Uterus (tissue), 4 donors: ENCODE measurements around the gene RANBP3. TPM values are rescaled to one million over a fixed set of nuclear protein-coding genes. Genes with fewer than 3 reads are reported as not detected.

Experiments
- DNase-seq, 2 donors: peaks; one replicate each; pipeline ENCODE4 v3.0.0-alpha.2; 2019 to 2020
- H3K27ac ChIP-seq, 2 donors: fragments of 200-600 bp; sonication (generic); 1 replicate in 1 of 2; 2 replicates in 1 of 2; pipeline ENCODE4 v1.5.1; 2016 to 2018
- H3K27me3 ChIP-seq, 2 donors: fragments of 200-600 bp; sonication (generic); one replicate each; pipeline ENCODE4 v1.5.1; 2018 to 2019; ENCODE audit warnings: control low read depth in 1 of 2
- H3K36me3 ChIP-seq, 2 donors: fragments of 200-600 bp; sonication (generic); one replicate each; pipeline ENCODE4 v1.5.1; 2019; ENCODE audit warnings: control low read depth in 1 of 2
- H3K4me1 ChIP-seq, 2 donors: fragments of 200-600 bp; sonication (generic); one replicate each; pipeline ENCODE4 v1.5.1; 2018 to 2019; ENCODE audit warnings: control low read depth in 1 of 2
- H3K4me3 ChIP-seq, 2 donors: fragments of 200-600 bp; sonication (generic); 1 replicate in 1 of 2; 2 replicates in 1 of 2; pipeline ENCODE4 v1.5.1; 2018 to 2019; ENCODE audit warnings: mild to moderate bottlenecking in 1 of 2
- H3K9me3 ChIP-seq, 2 donors: fragments of 200-600 bp; sonication (generic); one replicate each; pipeline ENCODE4 v1.5.1; 2019; ENCODE audit warnings: control low read depth in 1 of 2
- CTCF ChIP-seq, 4 experiments: fragments of 200-600 bp in 2 of 4; fragments of 450-650 bp in 2 of 4; sonication (generic) in 2 of 4; IDR thresholded peaks; one replicate each; pipeline ENCODE4 v1.5.1; 2016 to 2019; ENCODE audit warnings: antibody characterized with exemption in 4 of 4, mild to moderate bottlenecking in 2 of 4, moderate library complexity in 1 of 4
- POLR2A ChIP-seq, 2 donors: fragments of 450-650 bp; IDR thresholded peaks; one replicate each; pipeline ENCODE4 v1.6.1; 2016; ENCODE audit warnings: antibody characterized with exemption in 2 of 2, mild to moderate bottlenecking in 1 of 2, moderate library complexity in 1 of 2
- intact Hi-C: fragments of 100-400 bp; cut with DNase I; formaldehyde crosslinking; loops from one replicate; pipeline ENCODE4 v1.15.1; 2023; ENCODE audit warnings: low total_unique reads
- total RNA-seq, 4 donors: library from RNA; depleted of rRNA in 3 of 4; stranded (reverse); fragments of >200 nt in 3 of 4; gene quantifications; one replicate each; pipeline versions ENCODE4 v1.1.0 to v1.2.4, GENCODE V29; 2014 to 2023
- donor health status: DM: yes; HTN: yes; CAD: no.

RANBP3 gene
- total RNA-seq, 4 donors from 2014 or later: 40.9 to 98.1 (median 48.5) TPM

GRCh38 chr19:5896365-5897076 is 81.4 kb downstream of the RANBP3 start:
- Histone ChIP-seq H3K27ac (no peak overlapping the region), H3K36me3 (no peaks in the 10 kb centered on the region), H3K4me3 (no peak overlapping the region), H3K4me1 (peaks cover 0 to 7% of the 10 kb centered on the region in 2 donors), H3K27me3 (no peaks in the 10 kb centered on the region), H3K9me3 (no peaks in the 10 kb centered on the region)
- intact Hi-C loops: no loop called here
- TF ChIP-seq POLR2A (IDR thresholded peaks at IDR 0.05): no peak
- no peak for TF ChIP-seq CTCF (IDR thresholded peaks at IDR 0.05)
- DNase-seq: no peak

GRCh38 chr19:5895890-5896289 is 82.0 kb downstream of the RANBP3 start:
- Histone ChIP-seq H3K36me3 (no peaks in the 10 kb centered on the region), H3K4me3 (no peak overlapping the region), H3K4me1 (peaks cover 0 to 7% of the 10 kb centered on the region in 2 donors), H3K9me3 (no peaks in the 10 kb centered on the region), H3K27me3 (no peaks in the 10 kb centered on the region), H3K27ac (no peak overlapping the region)
- TF ChIP-seq POLR2A (IDR thresholded peaks at IDR 0.05): no peak
- TF ChIP-seq CTCF (IDR thresholded peaks at IDR 0.05): no peak
- intact Hi-C loops: no loop called here
- DNase-seq: no peak

GRCh38 chr19:5895409-5895808 is 82.5 kb downstream of the RANBP3 start:
- H3K27me3 ChIP-seq: no peaks in the 10 kb centered on the region
- no peaks in the 10 kb centered on the region for H3K36me3 ChIP-seq
- TF ChIP-seq CTCF (IDR thresholded peaks at IDR 0.05) (no peak), POLR2A (IDR thresholded peaks at IDR 0.05) (no peak)
- no peaks in the 10 kb centered on the region for H3K9me3 ChIP-seq
- DNase-seq: no peak
- intact Hi-C loops: no loop called here
- no peak overlapping the region for H3K27ac ChIP-seq
- no peak overlapping the region for H3K4me3 ChIP-seq
- peaks cover 0 to 7% of the 10 kb centered on the region in 2 donors for H3K4me1 ChIP-seq

- no peak for DNase-seq
- no peak for TF ChIP-seq CTCF (IDR thresholded peaks at IDR 0.05)
- no peak for TF ChIP-seq POLR2A (IDR thresholded peaks at IDR 0.05)
- intact Hi-C loops: no loop called here
- Histone ChIP-seq H3K27ac (no peak overlapping the region), H3K4me1 (peaks cover 0 to 7% of the 10 kb centered on the region in 2 donors), H3K9me3 (no peaks in the 10 kb centered on the region), H3K4me3 (no peak overlapping the region), H3K36me3 (no peaks in the 10 kb centered on the region), H3K27me3 (no peaks in the 10 kb centered on the region)
These were observed 83.1 kb downstream of the RANBP3 start for GRCh38 chr19:5894704-5895349.
